ENCODE data around the gene AKR7A3. TPM values are rescaled to one million over a fixed set of nuclear protein-coding genes. Genes with fewer than 3 reads are reported as not detected.
"Not testable (repeated sequence)": the region's sequence is repeated elsewhere in the genome, so short reads cannot be mapped to it uniquely, and the experiment has no call there.

AKR7A3 gene
- total RNA-seq (2022) (2.4 and 2.8 TPM in 2 replicates), Bru-seq, nascent RNA (percentile 38 among the genes with signal in this experiment), BruChase-seq, experiment 1, labeled RNA remaining after a 2-hour chase (percentile 42 among the genes with signal in this experiment), BruChase-seq, experiment 2, labeled RNA remaining after a 6-hour chase (percentile 42 among the genes with signal in this experiment)
- long read RNA-seq, partial matches to known transcripts = 0 of 5 reads
- long read RNA-seq, other reads (novel, unspliced or antisense) = 2 of 5 reads

GRCh38 chr1:19288324-19289241, at the start of gene AKR7A3:
Gene AKR7A3 (minus strand): TSS chr1:19288770. CDS start chr1:19288709, 61 bp downstream.
- H3K36me3 ChIP-seq (ENCODE audit: control insufficient read depth, insufficient read depth, low read length); H3K27me3 ChIP-seq (replicated peaks; ENCODE audit: control insufficient read depth, insufficient read depth, low read length); intact Hi-C loops (cut with micrococcal nuclease; ENCODE audit: unreplicated experiment); H3K36me3 Mint-ChIP-seq (ENCODE audit: insufficient read depth, unreplicated experiment); H3K9me3 ChIP-seq; H3K27me3 Mint-ChIP-seq (ENCODE audit: insufficient read depth, unreplicated experiment); BruUV-seq (replicated peaks); H3K27ac Mint-ChIP-seq (ENCODE audit: unreplicated experiment); H3K4me1 ChIP-seq: not testable (repeated sequence)
- CTCF ChIA-PET = interaction anchor here (0.6 kb wide), 2 partner anchors 18 to 34 kb away, joined by 3 to 4 read pairs; no protein-coding TSS in a partner anchor
- Mint-ChIP-seq H3K4me1 (ENCODE audit: low read depth, unreplicated experiment) (peaks cover 10% of the 10 kb centered on the region), H3K4me3 (ENCODE audit: unreplicated experiment) (peak within 1 kb of the TSS; percentile 66), H3K9me3 (ENCODE audit: unreplicated experiment) (peaks cover 10% of the 10 kb centered on the region)
- POLR2A ChIA-PET = interaction anchor here (0.7 kb wide), 1 partner anchor 28 kb away, joined by 3 read pairs; no protein-coding TSS in a partner anchor
- peak; percentile 59 to 72 for DNase-seq
- H3K4me3 ChIP-seq (ENCODE audit: low read depth, low read length) = peak within 1 kb of the TSS; percentile 53

- H3K27me3 ChIP-seq (replicated peaks; ENCODE audit: control insufficient read depth, insufficient read depth, low read length) = no peaks in the 10 kb centered on the region
- BruUV-seq (replicated peaks) = no TSS peak
- no peaks in the 10 kb centered on the region for H3K9me3 ChIP-seq
- no peaks in the 10 kb centered on the region for H3K9me3 Mint-ChIP-seq (ENCODE audit: unreplicated experiment)
- peaks cover 3% of the 10 kb centered on the region; the same call in 1 of the 2 replicates for H3K4me1 ChIP-seq
- H3K27ac Mint-ChIP-seq (ENCODE audit: unreplicated experiment) = peak overlapping the region; percentile 69
- peak; percentile 66 to 73 for DNase-seq
- POLR2A ChIA-PET = no interaction called here
- no peak overlapping the region for H3K4me3 ChIP-seq (ENCODE audit: low read depth, low read length)
- CTCF ChIA-PET = no interaction called here
- peaks cover 6% of the 10 kb centered on the region for H3K4me1 Mint-ChIP-seq (ENCODE audit: low read depth, unreplicated experiment)
- intact Hi-C loops (cut with micrococcal nuclease; ENCODE audit: unreplicated experiment) = no loop called here
- H3K4me3 Mint-ChIP-seq (ENCODE audit: unreplicated experiment) = peak overlapping the region; percentile 38
- no peaks in the 10 kb centered on the region for H3K27me3 Mint-ChIP-seq (ENCODE audit: insufficient read depth, unreplicated experiment)
- peaks cover 59% of the 10 kb centered on the region for H3K36me3 Mint-ChIP-seq (ENCODE audit: insufficient read depth, unreplicated experiment)
- peaks cover 1% of the 10 kb centered on the region for H3K36me3 ChIP-seq (ENCODE audit: control insufficient read depth, insufficient read depth, low read length)
- no peak for TF ChIP-seq CTCF (IDR thresholded peaks at IDR 0.05; ENCODE audit: insufficient read depth in 1 of 2, low read depth in 1 of 2, low read length in 1 of 2, severe bottlenecking in 1 of 2, unreplicated experiment in 1 of 2)
Observed at GRCh38 chr1:19338323-19338762, 49.8 kb upstream of the AKR7A3 start.

GRCh38 chr1:19337289-19337688, 48.7 kb upstream of the AKR7A3 start:
- Mint-ChIP-seq H3K9me3 (ENCODE audit: unreplicated experiment) (no peaks in the 10 kb centered on the region), H3K4me3 (ENCODE audit: unreplicated experiment) (no peak overlapping the region), H3K27ac (ENCODE audit: unreplicated experiment) (peak overlapping the region; percentile 69), H3K27me3 (ENCODE audit: insufficient read depth, unreplicated experiment) (no peaks in the 10 kb centered on the region), H3K36me3 (ENCODE audit: insufficient read depth, unreplicated experiment) (peaks cover 59% of the 10 kb centered on the region), H3K4me1 (ENCODE audit: low read depth, unreplicated experiment) (peaks cover 6% of the 10 kb centered on the region)
- H3K27me3 ChIP-seq (replicated peaks; ENCODE audit: control insufficient read depth, insufficient read depth, low read length) = no peaks in the 10 kb centered on the region
- no peak for DNase-seq
- H3K4me3 ChIP-seq (ENCODE audit: low read depth, low read length) = no peak overlapping the region
- CTCF ChIA-PET = no interaction called here
- no TSS peak for BruUV-seq (replicated peaks)
- intact Hi-C loops (cut with micrococcal nuclease; ENCODE audit: unreplicated experiment) = no loop called here
- TF ChIP-seq CTCF (IDR thresholded peaks at IDR 0.05; ENCODE audit: insufficient read depth in 1 of 2, low read depth in 1 of 2, low read length in 1 of 2, severe bottlenecking in 1 of 2, unreplicated experiment in 1 of 2) = no peak
- H3K4me1 ChIP-seq = peaks cover 3% of the 10 kb centered on the region; the same call in 1 of the 2 replicates
- H3K9me3 ChIP-seq = no peaks in the 10 kb centered on the region
- POLR2A ChIA-PET = no interaction called here
- peaks cover 1% of the 10 kb centered on the region for H3K36me3 ChIP-seq (ENCODE audit: control insufficient read depth, insufficient read depth, low read length)

Data from Caco-2 (cell line).